HepG2 (cell line): ENCODE data around the gene SCP2D1. TPM values are rescaled to one million over a fixed set of nuclear protein-coding genes. Genes with fewer than 3 reads are reported as not detected.
A peak's percentile ranks its signal among the peaks of the same experiment; 100 is the strongest.

Source experiments
- GABPA ChIP-seq, 2 experiments: IDR thresholded peaks; 2 replicates each; pipeline ENCODE4 v1.6.1; 2011 to 2016; ENCODE audit warnings: low read depth in 2 of 2, low read length in 1 of 2, missing biosample characterization in 1 of 2, missing genetic modification characterization in 1 of 2
- GATAD2A ChIP-seq: IDR thresholded peaks from 2 replicates; pipeline ENCODE4 v1.6.1; 2016
- IKZF1 ChIP-seq: fragments of 450-650 bp; IDR thresholded peaks from 2 replicates; pipeline ENCODE4 v1.7.1; 2016
- KLF11 ChIP-seq: IDR thresholded peaks from 2 replicates; pipeline ENCODE4 v1.6.1; 2016; ENCODE audit warnings: missing compliant biosample characterization
- KMT2A ChIP-seq: sonication (generic); formaldehyde crosslinking; IDR thresholded peaks from 2 replicates; pipeline ENCODE4 v1.4.0; 2020; ENCODE audit warnings: missing genetic modification reagents
- MYNN ChIP-seq: sonication (generic); formaldehyde crosslinking; IDR thresholded peaks from 2 replicates; pipeline ENCODE4 v1.4.0; 2020; ENCODE audit warnings: mild to moderate bottlenecking, low read depth, missing genetic modification reagents
- NFIC ChIP-seq: IDR thresholded peaks from 2 replicates; pipeline ENCODE4 v1.6.1; 2012; ENCODE audit warnings: mild to moderate bottlenecking, low read length, inconsistent platforms
- PAX8 ChIP-seq: sonication (generic); formaldehyde crosslinking; IDR thresholded peaks from 2 replicates; pipeline ENCODE4 v1.8.0; 2022; ENCODE audit warnings: mild to moderate bottlenecking, missing genetic modification reagents, borderline replicate concordance
- RFX3 ChIP-seq: IDR thresholded peaks from 2 replicates; pipeline ENCODE4 v1.6.1; 2016; ENCODE audit warnings: missing biosample characterization, missing genetic modification reagents
- RFXANK ChIP-seq: IDR thresholded peaks from 2 replicates; pipeline ENCODE4 v1.6.1; 2016
- SP4 ChIP-seq: sonication (generic); formaldehyde crosslinking; IDR thresholded peaks from 2 replicates; pipeline ENCODE4 v1.8.1; 2023; ENCODE audit warnings: mild to moderate bottlenecking, missing genetic modification reagents
- THAP11 ChIP-seq: IDR thresholded peaks from 2 replicates; pipeline ENCODE4 v1.6.1; 2016; ENCODE audit warnings: missing biosample characterization, missing genetic modification reagents
- ZMYM4 ChIP-seq: sonication (generic); formaldehyde crosslinking; IDR thresholded peaks from 2 replicates; pipeline ENCODE4 v1.8.1; 2023; ENCODE audit warnings: mild to moderate bottlenecking, missing genetic modification reagents
- ZNF543 ChIP-seq: sonication (generic); formaldehyde crosslinking; IDR thresholded peaks from 2 replicates; pipeline ENCODE4 v1.4.0; 2020; ENCODE audit warnings: mild to moderate bottlenecking, missing genetic modification reagents
- ZNF75D ChIP-seq: sonication (generic); formaldehyde crosslinking; IDR thresholded peaks from 2 replicates; pipeline ENCODE4 v1.8.1; 2023; ENCODE audit warnings: missing genetic modification reagents, mild to moderate bottlenecking, borderline replicate concordance
- ZNF776 ChIP-seq: sonication (generic); formaldehyde crosslinking; IDR thresholded peaks from 2 replicates; pipeline ENCODE4 v1.4.0; 2020; ENCODE audit warnings: mild to moderate bottlenecking, missing genetic modification reagents
- polyA plus RNA-seq, 8 experiments: library from polyadenylated mRNA; depleted of rRNA in 3 of 8; stranded (reverse) in 7 of 8; unstranded in 1 of 8; fragments of >200 nt; fragmentation: Illumina TruSeq in 4 of 8; extraction: Trizol in 4 of 8; gene quantifications; 2 replicates each; pipeline versions ENCODE4 v1.2.1 to v1.2.3, GENCODE V29; 2011 to 2016; ENCODE audit warnings: low read depth in 4 of 8, missing spikeins in 1 of 8, mixed read lengths in 1 of 8; ENCODE audit not compliant: insufficient read depth in 1 of 8
- total RNA-seq, 5 experiments: library from RNA; depleted of rRNA; stranded (reverse); fragments of >200 nt; fragmentation: Illumina TruSeq; extraction: Trizol; gene quantifications; 2 replicates each; pipeline ENCODE4 v1.2.3, GENCODE V29; 2016; ENCODE audit warnings: low read depth in 1 of 5
- TF ChIP-seq, protein P1 (sequence below): sonication (generic); formaldehyde crosslinking; IDR thresholded peaks from 2 replicates; pipeline ENCODE4 v1.4.0; 2020; ENCODE audit warnings: low read depth, mild to moderate bottlenecking, missing genetic modification reagents
- TF ChIP-seq, protein P2 (sequence below): IDR thresholded peaks from 2 replicates; pipeline ENCODE4 v1.6.1; 2016; ENCODE audit warnings: missing biosample characterization, missing genetic modification reagents, low read depth
- TF ChIP-seq, protein P3 (sequence below): sonication (generic); formaldehyde crosslinking; IDR thresholded peaks from 2 replicates; pipeline ENCODE4 v1.9.0; 2022; ENCODE audit warnings: missing genetic modification reagents, mild to moderate bottlenecking, borderline replicate concordance
- TF ChIP-seq, protein P4 (sequence below): sonication (generic); formaldehyde crosslinking; IDR thresholded peaks from 2 replicates; pipeline ENCODE4 v1.4.0; 2020; ENCODE audit warnings: missing genetic modification reagents, mild to moderate bottlenecking, borderline replicate concordance

SCP2D1 gene
- total and polyA plus RNA-seq, 2 of the 13 experiments (the other 11 are each of a cell fraction or from before 2014, with no cell fraction given), result not detected

DNA sequence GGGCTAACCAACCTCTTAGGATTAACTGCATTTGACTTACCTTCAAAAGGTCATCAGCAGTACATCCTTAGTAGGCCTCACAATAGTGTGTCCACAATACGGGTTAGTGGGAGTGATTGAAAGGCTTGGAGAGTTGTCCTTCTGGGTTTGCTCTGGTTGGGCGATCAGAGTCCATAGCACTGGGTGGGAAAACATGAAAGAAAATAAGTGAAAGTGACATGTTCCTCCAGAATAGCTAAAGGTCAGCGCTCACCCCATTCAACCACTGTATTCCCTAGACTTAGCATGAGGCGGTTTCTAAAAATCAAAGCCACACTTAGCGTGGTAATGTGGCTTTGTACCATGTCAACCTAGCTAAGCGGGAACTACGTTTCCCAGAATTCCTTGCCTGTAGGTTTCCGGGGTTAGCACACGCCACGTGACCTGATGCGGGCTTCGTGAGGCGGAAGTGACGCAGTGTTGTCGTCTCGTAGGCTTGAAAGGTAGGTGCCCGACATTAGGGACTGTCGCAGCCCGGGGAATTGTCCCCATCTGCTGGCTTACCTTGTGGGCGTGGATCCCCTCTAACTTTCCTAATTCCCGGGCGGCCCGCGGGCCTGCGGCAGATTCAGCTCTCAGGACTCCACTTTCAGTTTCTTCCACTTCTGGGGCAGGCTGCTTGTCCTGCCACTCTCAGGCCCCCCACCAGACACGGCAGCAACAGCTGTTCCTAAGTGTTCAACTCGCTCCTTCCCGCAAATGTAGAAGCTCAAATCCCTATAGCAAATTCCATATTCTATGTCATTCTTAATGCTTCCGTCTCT is 19.8 kb upstream of the SCP2D1 start (continued):
- TF ChIP-seq, protein P1, sequence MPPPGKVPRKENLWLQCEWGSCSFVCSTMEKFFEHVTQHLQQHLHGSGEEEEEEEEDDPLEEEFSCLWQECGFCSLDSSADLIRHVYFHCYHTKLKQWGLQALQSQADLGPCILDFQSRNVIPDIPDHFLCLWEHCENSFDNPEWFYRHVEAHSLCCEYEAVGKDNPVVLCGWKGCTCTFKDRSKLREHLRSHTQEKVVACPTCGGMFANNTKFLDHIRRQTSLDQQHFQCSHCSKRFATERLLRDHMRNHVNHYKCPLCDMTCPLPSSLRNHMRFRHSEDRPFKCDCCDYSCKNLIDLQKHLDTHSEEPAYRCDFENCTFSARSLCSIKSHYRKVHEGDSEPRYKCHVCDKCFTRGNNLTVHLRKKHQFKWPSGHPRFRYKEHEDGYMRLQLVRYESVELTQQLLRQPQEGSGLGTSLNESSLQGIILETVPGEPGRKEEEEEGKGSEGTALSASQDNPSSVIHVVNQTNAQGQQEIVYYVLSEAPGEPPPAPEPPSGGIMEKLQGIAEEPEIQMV (CRISPR knock-in tag), result peak; percentile 86; the same call in 1 of the 2 replicates
- TF ChIP-seq PAX8 (CRISPR knock-in tag) (0 out of 2 replicates have a peak, but pooled peaks have one; percentile 58), RFXANK (CRISPR knock-in tag) (no peak), KLF11 (CRISPR knock-in tag) (peak; percentile 89), NFIC (no peak; the same call in 1 of the 2 replicates), ZNF75D (no peak), IKZF1 (no peak), KMT2A (0 out of 2 replicates have a peak, but pooled peaks have one; percentile 39), ZMYM4 (CRISPR knock-in tag) (peak; percentile 99), ZNF776 (no peak), MYNN (CRISPR knock-in tag) (no peak), GABPA (IDR thresholded peaks at IDR 0.05; ENCODE audit: low read depth, low read length) (peak; percentile 98), GABPA (CRISPR knock-in tag; IDR thresholded peaks at IDR 0.05; ENCODE audit: low read depth) (peak; percentile 100), SP4 (no peak), THAP11 (CRISPR knock-in tag) (peak; percentile 100), ZNF543 (peak; percentile 90), GATAD2A (peak; percentile 57; the same call in 1 of the 2 replicates), RFX3 (CRISPR knock-in tag) (no peak)
- TF ChIP-seq, protein P2, sequence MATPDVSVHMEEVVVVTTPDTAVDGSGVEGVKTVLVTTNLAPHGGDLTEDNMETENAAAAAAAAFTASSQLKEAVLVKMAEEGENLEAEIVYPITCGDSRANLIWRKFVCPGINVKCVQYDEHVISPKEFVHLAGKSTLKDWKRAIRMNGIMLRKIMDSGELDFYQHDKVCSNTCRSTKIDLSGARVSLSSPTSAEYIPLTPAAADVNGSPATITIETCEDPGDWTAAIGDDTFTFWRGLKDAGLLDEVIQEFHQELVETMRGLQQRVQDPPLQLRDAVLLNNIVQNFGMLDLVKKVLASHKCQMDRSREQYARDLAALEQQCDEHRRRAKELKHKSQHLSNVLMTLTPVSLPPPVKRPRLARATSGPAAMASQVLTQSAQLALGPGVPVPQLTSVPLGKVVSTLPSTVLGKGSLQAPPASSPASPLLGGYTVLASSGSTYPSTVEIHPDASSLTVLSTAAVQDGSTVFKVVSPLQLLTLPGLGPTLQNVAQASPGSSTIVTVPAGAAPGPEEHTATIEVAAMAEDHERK (CRISPR knock-in tag), result peak; percentile 72
- TF ChIP-seq, protein P3, sequence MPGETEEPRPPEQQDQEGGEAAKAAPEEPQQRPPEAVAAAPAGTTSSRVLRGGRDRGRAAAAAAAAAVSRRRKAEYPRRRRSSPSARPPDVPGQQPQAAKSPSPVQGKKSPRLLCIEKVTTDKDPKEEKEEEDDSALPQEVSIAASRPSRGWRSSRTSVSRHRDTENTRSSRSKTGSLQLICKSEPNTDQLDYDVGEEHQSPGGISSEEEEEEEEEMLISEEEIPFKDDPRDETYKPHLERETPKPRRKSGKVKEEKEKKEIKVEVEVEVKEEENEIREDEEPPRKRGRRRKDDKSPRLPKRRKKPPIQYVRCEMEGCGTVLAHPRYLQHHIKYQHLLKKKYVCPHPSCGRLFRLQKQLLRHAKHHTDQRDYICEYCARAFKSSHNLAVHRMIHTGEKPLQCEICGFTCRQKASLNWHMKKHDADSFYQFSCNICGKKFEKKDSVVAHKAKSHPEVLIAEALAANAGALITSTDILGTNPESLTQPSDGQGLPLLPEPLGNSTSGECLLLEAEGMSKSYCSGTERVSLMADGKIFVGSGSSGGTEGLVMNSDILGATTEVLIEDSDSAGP (CRISPR knock-in tag), result peak; percentile 87
- TF ChIP-seq, protein P4, sequence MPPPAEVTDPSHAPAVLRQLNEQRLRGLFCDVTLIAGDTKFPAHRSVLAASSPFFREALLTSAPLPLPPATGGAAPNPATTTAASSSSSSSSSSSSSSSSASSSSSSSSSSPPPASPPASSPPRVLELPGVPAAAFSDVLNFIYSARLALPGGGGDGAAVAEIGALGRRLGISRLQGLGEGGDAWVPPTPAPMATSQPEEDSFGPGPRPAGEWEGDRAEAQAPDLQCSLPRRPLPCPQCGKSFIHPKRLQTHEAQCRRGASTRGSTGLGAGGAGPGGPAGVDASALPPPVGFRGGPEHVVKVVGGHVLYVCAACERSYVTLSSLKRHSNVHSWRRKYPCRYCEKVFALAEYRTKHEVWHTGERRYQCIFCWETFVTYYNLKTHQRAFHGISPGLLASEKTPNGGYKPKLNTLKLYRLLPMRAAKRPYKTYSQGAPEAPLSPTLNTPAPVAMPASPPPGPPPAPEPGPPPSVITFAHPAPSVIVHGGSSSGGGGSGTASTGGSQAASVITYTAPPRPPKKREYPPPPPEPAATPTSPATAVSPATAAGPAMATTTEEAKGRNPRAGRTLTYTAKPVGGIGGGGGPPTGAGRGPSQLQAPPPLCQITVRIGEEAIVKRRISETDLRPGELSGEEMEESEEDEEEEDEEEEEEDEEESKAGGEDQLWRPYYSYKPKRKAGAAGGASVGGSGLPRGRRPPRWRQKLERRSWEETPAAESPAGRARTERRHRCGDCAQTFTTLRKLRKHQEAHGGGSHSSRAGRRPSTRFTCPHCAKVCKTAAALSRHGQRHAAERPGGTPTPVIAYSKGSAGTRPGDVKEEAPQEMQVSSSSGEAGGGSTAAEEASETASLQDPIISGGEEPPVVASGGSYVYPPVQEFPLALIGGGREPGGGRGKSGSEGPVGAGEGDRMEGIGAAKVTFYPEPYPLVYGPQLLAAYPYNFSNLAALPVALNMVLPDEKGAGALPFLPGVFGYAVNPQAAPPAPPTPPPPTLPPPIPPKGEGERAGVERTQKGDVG (CRISPR knock-in tag), result no peak; the same call in 1 of the 2 replicates
